ENCODE data around the gene REN. TPM values are rescaled to one million over a fixed set of nuclear protein-coding genes. Genes with fewer than 3 reads are reported as not detected.

The REN gene
- total RNA-seq, 2 experiments from 2014 or later, result not detected

- Mint-ChIP-seq H3K27me3 (no peaks in the 10 kb centered on the region), H3K27ac (no peak overlapping the region), H3K4me3 (no peak overlapping the region), H3K36me3 (no peaks in the 10 kb centered on the region), H3K4me1 (peaks cover 2% of the 10 kb centered on the region), H3K9me3 (no peaks in the 10 kb centered on the region)
- DNase-seq, result no peak
Measured at GRCh38 chr1:204134103-204134502, 32.0 kb downstream of the REN start.

- no peak for DNase-seq
- H3K27me3 Mint-ChIP-seq, result no peaks in the 10 kb centered on the region
- H3K9me3 Mint-ChIP-seq, result no peaks in the 10 kb centered on the region
- peaks cover 5% of the 10 kb centered on the region for H3K4me1 Mint-ChIP-seq
- no peak overlapping the region for H3K27ac Mint-ChIP-seq
- H3K36me3 Mint-ChIP-seq, result no peaks in the 10 kb centered on the region
- H3K4me3 Mint-ChIP-seq, result no peak overlapping the region
Measured at GRCh38 chr1:204132718-204133117, 33.4 kb downstream of the REN start.

DNA sequence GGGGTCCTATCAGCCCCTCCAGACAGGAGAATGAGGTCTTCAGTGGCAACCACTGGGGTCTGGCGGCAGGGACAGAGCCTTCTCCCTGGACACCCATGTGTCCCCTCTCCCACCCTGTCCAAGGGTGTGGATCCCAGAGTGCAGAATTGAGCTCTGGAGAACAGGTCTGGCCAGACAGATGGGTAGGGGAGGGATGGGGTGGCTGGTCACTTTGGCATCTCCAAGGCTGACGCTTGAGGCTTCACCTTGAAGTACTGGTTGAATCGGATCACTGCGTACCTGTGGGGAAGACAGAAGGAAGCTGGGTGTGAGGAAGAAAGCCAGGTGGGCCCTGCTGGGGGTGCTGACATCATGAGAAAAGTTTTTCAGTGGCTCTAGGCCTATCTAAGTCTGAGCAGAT lies 34.2 kb downstream of the REN start:
- Mint-ChIP-seq H3K27me3 (no peaks in the 10 kb centered on the region), H3K36me3 (no peaks in the 10 kb centered on the region)

DNA sequence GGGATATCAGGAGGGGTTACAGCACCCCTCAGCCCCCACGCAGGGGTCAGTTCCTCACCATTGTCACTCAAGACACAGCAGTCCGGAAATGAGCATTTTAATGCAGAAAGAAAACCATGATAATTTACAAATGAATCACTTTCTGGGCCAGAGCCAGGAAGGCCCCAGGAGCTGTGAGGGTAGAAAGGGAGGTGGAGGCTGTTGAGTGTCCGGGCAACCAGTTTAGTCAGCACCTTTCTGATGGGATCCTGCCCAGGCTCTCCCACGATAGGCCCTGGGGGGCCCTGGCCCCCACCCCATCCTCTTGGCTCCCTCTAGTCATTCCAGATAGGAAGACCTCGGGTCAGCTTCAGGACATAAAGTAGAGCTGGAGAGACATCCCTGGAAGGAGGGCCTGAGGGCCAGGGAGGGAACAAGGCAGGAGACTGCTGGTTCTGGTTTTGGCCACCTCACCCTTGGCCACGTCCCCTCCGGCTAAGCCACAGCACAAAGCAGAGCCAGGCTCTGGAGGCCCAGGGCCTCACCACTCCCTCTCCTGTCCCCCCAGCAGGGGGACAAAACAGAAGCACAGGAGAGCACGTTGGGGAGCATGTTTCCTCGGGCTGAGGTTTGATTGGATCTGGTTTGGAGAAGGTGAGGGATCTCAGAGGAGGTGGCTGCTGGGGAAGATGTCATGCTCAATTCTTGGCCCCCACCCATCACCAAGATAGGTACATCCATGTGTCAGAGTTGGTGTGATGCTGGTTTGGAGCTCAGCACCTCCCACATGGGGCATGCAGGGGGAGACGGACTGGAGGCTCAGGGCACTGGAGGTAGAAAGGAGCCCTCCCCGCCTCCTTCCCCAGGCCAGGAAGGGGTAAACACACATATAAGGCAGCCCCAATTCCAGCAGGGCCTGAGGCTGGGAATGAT lies 34.9 kb downstream of the REN start:
- no peaks in the 10 kb centered on the region for H3K27me3 Mint-ChIP-seq
- H3K4me1 Mint-ChIP-seq, result peaks cover 5% of the 10 kb centered on the region
- H3K27ac Mint-ChIP-seq, result no peak overlapping the region
- DNase-seq, result no peak
- H3K9me3 Mint-ChIP-seq, result no peaks in the 10 kb centered on the region
- no peak overlapping the region for H3K4me3 Mint-ChIP-seq
- no peaks in the 10 kb centered on the region for H3K36me3 Mint-ChIP-seq

More for the DNA sequence above, 34.2 kb downstream of the REN start:
- no peaks in the 10 kb centered on the region for H3K9me3 Mint-ChIP-seq
- DNase-seq, result no peak
- peaks cover 5% of the 10 kb centered on the region for H3K4me1 Mint-ChIP-seq
- no peak overlapping the region for H3K27ac Mint-ChIP-seq
- no peak overlapping the region for H3K4me3 Mint-ChIP-seq

GRCh38 chr1:204130178-204130577 lies 36.0 kb downstream of the REN start:
- Mint-ChIP-seq H3K36me3 (no peaks in the 10 kb centered on the region), H3K27me3 (no peaks in the 10 kb centered on the region), H3K4me1 (peaks cover 5% of the 10 kb centered on the region), H3K4me3 (no peak overlapping the region), H3K9me3 (no peaks in the 10 kb centered on the region), H3K27ac (no peak overlapping the region)
- no peak for DNase-seq

- Mint-ChIP-seq H3K36me3 (no peaks in the 10 kb centered on the region), H3K4me3 (no peak overlapping the region), H3K27me3 (no peaks in the 10 kb centered on the region), H3K9me3 (no peaks in the 10 kb centered on the region), H3K27ac (no peak overlapping the region), H3K4me1 (peaks cover 5% of the 10 kb centered on the region)
- peak; percentile 68 for DNase-seq
Measured at GRCh38 chr1:204128964-204129896, 36.9 kb downstream of the REN start.

GRCh38 chr1:204128464-204128963 lies 37.6 kb downstream of the REN start:
- Mint-ChIP-seq H3K4me3 (no peak overlapping the region), H3K36me3 (no peaks in the 10 kb centered on the region), H3K27ac (no peak overlapping the region), H3K9me3 (no peaks in the 10 kb centered on the region), H3K27me3 (no peaks in the 10 kb centered on the region), H3K4me1 (peaks cover 5% of the 10 kb centered on the region)
- DNase-seq, result no peak

- H3K27ac Mint-ChIP-seq, result no peak overlapping the region
- H3K4me3 Mint-ChIP-seq, result no peak overlapping the region
- no peaks in the 10 kb centered on the region for H3K27me3 Mint-ChIP-seq
- H3K4me1 Mint-ChIP-seq, result peaks cover 5% of the 10 kb centered on the region
- no peaks in the 10 kb centered on the region for H3K9me3 Mint-ChIP-seq
- peak; percentile 24 for DNase-seq
- H3K36me3 Mint-ChIP-seq, result no peaks in the 10 kb centered on the region
Measured at GRCh38 chr1:204127597-204128242, 38.4 kb downstream of the REN start.

- no peak for DNase-seq
- Mint-ChIP-seq H3K9me3 (no peaks in the 10 kb centered on the region), H3K27ac (no peak overlapping the region), H3K27me3 (no peaks in the 10 kb centered on the region), H3K36me3 (no peaks in the 10 kb centered on the region), H3K4me3 (no peak overlapping the region), H3K4me1 (peaks cover 5% of the 10 kb centered on the region)
Measured at GRCh38 chr1:204126956-204127355, 39.2 kb downstream of the REN start.

- no peak for DNase-seq
- Mint-ChIP-seq H3K4me3 (no peak overlapping the region), H3K9me3 (no peaks in the 10 kb centered on the region), H3K4me1 (peaks cover 5% of the 10 kb centered on the region), H3K27ac (no peak overlapping the region), H3K36me3 (no peaks in the 10 kb centered on the region), H3K27me3 (no peaks in the 10 kb centered on the region)
Measured at GRCh38 chr1:204126386-204126785, 39.8 kb downstream of the REN start.

DNA sequence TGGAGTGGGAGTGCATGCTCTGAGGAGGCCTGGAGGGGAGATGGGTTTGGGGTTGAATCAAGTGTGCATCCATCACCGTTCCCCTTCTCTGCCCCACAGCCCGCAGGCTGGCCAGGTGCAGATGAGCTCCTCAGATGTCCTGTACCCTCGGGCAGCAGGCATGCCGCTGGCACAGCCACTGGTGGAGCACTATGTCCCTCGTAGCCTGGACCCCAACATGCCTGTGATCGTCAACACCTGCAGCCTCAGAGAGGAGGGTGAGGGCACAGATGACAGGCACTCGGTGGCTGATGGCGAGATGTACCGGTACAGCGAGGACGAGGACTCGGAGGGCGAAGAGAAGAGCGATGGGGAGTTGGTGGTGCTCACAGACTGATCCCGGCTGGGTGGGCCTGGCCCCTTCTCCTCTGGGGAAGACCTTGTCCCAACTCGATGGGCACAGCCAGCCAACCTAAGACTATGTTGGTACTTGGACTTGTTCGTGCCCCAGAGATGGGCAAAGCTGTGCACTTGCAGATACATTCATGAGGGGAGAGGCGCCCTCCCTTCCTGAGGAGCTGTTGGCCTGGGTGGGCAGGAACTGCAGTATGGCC lies 40.3 kb downstream of the REN start:
- DNase-seq, result no peak
- H3K27ac Mint-ChIP-seq, result no peak overlapping the region
- H3K9me3 Mint-ChIP-seq, result no peaks in the 10 kb centered on the region
- peaks cover 5% of the 10 kb centered on the region for H3K4me1 Mint-ChIP-seq
- no peaks in the 10 kb centered on the region for H3K27me3 Mint-ChIP-seq
- H3K4me3 Mint-ChIP-seq, result no peak overlapping the region
- H3K36me3 Mint-ChIP-seq, result no peaks in the 10 kb centered on the region

DNA sequence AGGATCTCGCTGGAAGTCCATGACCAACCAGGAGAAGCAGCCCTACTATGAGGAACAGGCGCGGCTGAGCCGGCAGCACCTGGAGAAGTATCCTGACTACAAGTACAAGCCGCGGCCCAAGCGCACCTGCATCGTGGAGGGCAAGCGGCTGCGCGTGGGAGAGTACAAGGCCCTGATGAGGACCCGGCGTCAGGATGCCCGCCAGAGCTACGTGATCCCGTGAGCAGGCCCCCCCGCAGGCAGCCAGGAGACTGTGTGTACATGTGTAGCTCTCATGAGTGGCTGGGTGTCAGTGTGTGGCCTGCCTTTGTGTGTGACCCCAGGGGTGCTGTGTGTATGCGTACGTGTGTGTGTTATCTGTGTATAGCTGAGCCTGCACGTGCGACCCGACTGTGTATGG lies 41.5 kb downstream of the REN start:
- Mint-ChIP-seq H3K27me3 (no peaks in the 10 kb centered on the region), H3K9me3 (no peaks in the 10 kb centered on the region), H3K4me1 (peaks cover 5% of the 10 kb centered on the region), H3K4me3 (no peak overlapping the region), H3K36me3 (no peaks in the 10 kb centered on the region), H3K27ac (no peak overlapping the region)
- DNase-seq, result no peak

- H3K4me1 Mint-ChIP-seq, result no peaks in the 10 kb centered on the region
- no peaks in the 10 kb centered on the region for H3K27me3 Mint-ChIP-seq
- H3K27ac Mint-ChIP-seq, result no peak overlapping the region
- H3K36me3 Mint-ChIP-seq, result no peaks in the 10 kb centered on the region
- no peak for DNase-seq
- no peak overlapping the region for H3K4me3 Mint-ChIP-seq
- H3K9me3 Mint-ChIP-seq, result no peaks in the 10 kb centered on the region
Measured at GRCh38 chr1:204123376-204123775, 42.8 kb downstream of the REN start.

DNA sequence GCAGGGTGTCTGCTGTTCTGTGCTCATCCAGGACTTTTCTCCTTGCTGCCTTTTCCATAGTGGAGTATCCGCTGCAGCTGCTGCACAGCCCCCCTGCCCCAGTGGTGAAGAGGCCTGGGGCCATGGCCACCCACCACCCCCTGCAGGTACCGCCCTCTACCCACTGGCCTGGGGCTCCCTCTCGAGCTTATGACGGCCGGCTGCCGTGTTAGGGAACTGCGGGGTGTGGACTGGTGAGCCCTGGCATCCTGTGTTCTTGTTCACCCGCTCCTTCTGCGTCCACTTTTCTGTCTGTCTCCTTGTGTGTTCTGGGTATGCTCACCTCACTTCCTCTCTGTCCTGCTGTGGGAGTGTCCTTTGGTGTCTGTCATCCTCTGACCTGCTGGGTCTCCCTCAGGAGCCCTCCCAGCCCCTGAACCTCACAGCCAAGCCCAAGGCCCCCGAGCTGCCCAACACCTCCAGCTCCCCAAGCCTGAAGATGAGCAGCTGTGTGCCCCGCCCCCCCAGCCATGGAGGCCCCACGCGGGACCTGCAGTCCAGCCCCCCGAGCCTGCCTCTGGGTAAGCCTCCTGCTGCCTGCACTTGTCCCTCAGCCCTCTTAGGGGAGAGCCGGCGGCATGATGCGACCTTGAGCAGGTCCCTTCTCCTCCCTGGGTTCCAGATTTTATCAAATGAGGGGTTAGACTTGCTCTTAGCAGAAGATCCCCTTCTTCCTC lies 44.1 kb downstream of the REN start:
- no peak for DNase-seq
- H3K27me3 Mint-ChIP-seq, result no peaks in the 10 kb centered on the region
- H3K4me3 Mint-ChIP-seq, result no peak overlapping the region
- H3K9me3 Mint-ChIP-seq, result no peaks in the 10 kb centered on the region
- H3K27ac Mint-ChIP-seq, result no peak overlapping the region
- H3K4me1 Mint-ChIP-seq, result no peaks in the 10 kb centered on the region
- no peaks in the 10 kb centered on the region for H3K36me3 Mint-ChIP-seq

Data from activated naive CD8-positive, alpha-beta T cell treated with anti-CD3 and anti-CD28 coated beads for 36 hours (primary cell).